IMR-90 (cell line): ENCODE results near the gene CD300C. TPM values are rescaled to one million over a fixed set of nuclear protein-coding genes. Genes with fewer than 3 reads are reported as not detected.

Experiments used
- ATAC-seq: fragments of 200-7000 bp; cut with Tn5 transposase; 2 replicates; pipeline ENCODE4 v1.9.1; 2020; ENCODE audit warnings: low read depth, mild to moderate bottlenecking, moderate library complexity
- BruUV-seq: library from RNA; stranded (reverse); fragments of 400-500 nt; replicated peaks from 2 replicates; lab custom pipeline; 2021; lab: Mats Ljungman, UMichigan
- CTCF ChIA-PET: fragments of 300-600 bp; formaldehyde crosslinking; extraction: SDS; loops from one replicate; lab custom pipeline; 2021; ENCODE audit warnings: antibody characterized with exemption; lab: Yijun Ruan, JAX
- POLR2A ChIA-PET: fragments of 300-600 bp; sonication (Branson Sonifier 250); formaldehyde crosslinking; loops from one replicate; lab custom pipeline; 2022; ENCODE audit warnings: antibody characterized with exemption; ENCODE audit not compliant: unreplicated experiment; lab: Charles Lee
- DNase-seq: peaks from one replicate; pipeline ENCODE4 v3.0.0; 2013
- H2AFZ ChIP-seq: replicated peaks from 2 replicates; pipeline ENCODE3; 2013; ENCODE audit warnings: low read length, mild to moderate bottlenecking; ENCODE audit not compliant: poor library complexity
- H2AK5ac ChIP-seq: 2 replicates; pipeline ENCODE4 v1.6.1; 2013; ENCODE audit warnings: low read depth, low read length, inconsistent platforms
- H2AK9ac ChIP-seq: replicated peaks from 2 replicates; pipeline ENCODE3; 2013; ENCODE audit warnings: mild to moderate bottlenecking, low read depth, low read length, moderate library complexity; ENCODE audit not compliant: poor library complexity
- H2BK120ac ChIP-seq: 2 replicates; pipeline ENCODE4 v1.6.1; 2013; ENCODE audit warnings: low read depth, low read length, inconsistent platforms
- H2BK15ac ChIP-seq: 3 replicates; pipeline ENCODE4 v1.6.1; 2013; ENCODE audit warnings: low read depth, low read length, inconsistent platforms
- H2BK20ac ChIP-seq: 2 replicates; pipeline ENCODE4 v1.6.1; 2013; ENCODE audit warnings: low read depth, mild to moderate bottlenecking, inconsistent platforms, low read length, moderate library complexity
- H2BK5ac ChIP-seq: 2 replicates; pipeline ENCODE4 v1.6.1; 2013; ENCODE audit warnings: mild to moderate bottlenecking, low read depth, low read length, inconsistent platforms; ENCODE audit not compliant: poor library complexity, severe bottlenecking
- H3K14ac ChIP-seq: replicated peaks from 2 replicates; pipeline ENCODE4 v1.6.1; 2013; ENCODE audit warnings: low read depth, low read length, inconsistent platforms
- H3K18ac ChIP-seq: 2 replicates; pipeline ENCODE4 v1.6.1; 2013; ENCODE audit warnings: low read depth, low read length, control low read depth
- H3K23ac ChIP-seq: 2 replicates; pipeline ENCODE4 v1.6.1; 2013; ENCODE audit warnings: low read depth, low read length, inconsistent platforms
- H3K27ac ChIP-seq: 2 replicates; pipeline ENCODE4 v1.5.1; 2013; ENCODE audit warnings: mild to moderate bottlenecking, control low read depth, low read length; ENCODE audit not compliant: insufficient read depth
- H3K27me3 ChIP-seq: 2 replicates; pipeline ENCODE4 v1.6.1; 2013; ENCODE audit warnings: low read length; ENCODE audit not compliant: control insufficient read depth, insufficient read depth
- H3K36me3 ChIP-seq: 2 replicates; pipeline ENCODE4 v1.6.1; 2013; ENCODE audit warnings: low read length, mixed read lengths; ENCODE audit not compliant: control insufficient read depth, insufficient read depth
- H3K4ac ChIP-seq: 2 replicates; pipeline ENCODE4 v1.6.1; 2013; ENCODE audit warnings: low read depth, low read length, inconsistent platforms
- H3K4me1 ChIP-seq: 2 replicates; pipeline ENCODE4 v1.6.1; 2013; ENCODE audit warnings: low read length, mixed read lengths; ENCODE audit not compliant: control insufficient read depth, insufficient read depth
- H3K4me2 ChIP-seq: 2 replicates; pipeline ENCODE4 v1.6.1; 2013; ENCODE audit warnings: low read depth, mild to moderate bottlenecking, control low read depth, low read length, moderate library complexity
- H3K4me3 ChIP-seq: 2 replicates; pipeline ENCODE4 v1.5.1; 2013; ENCODE audit warnings: low read depth, mild to moderate bottlenecking, control low read depth, low read length, moderate library complexity; ENCODE audit not compliant: insufficient read depth
- H3K56ac ChIP-seq: 2 replicates; pipeline ENCODE4 v1.6.1; 2013; ENCODE audit warnings: low read length, inconsistent platforms; ENCODE audit not compliant: insufficient read depth; ENCODE audit errors: extremely low read depth
- H3K79me1 ChIP-seq, 2 experiments: 2 replicates each; pipeline ENCODE4 v1.6.1; 2013; ENCODE audit warnings: low read length in 2 of 2, inconsistent platforms in 1 of 2, low read depth in 1 of 2
- H3K9ac ChIP-seq: 2 replicates; pipeline ENCODE4 v1.6.1; 2013; ENCODE audit warnings: low read depth, low read length, control low read depth
- H3K9me1 ChIP-seq: 2 replicates; pipeline ENCODE4 v1.6.1; 2013; ENCODE audit warnings: low read length, inconsistent platforms; ENCODE audit not compliant: insufficient read depth
- H3K9me3 ChIP-seq: 2 replicates; pipeline ENCODE4 v1.6.1; 2013; ENCODE audit warnings: low read length; ENCODE audit not compliant: control insufficient read depth, insufficient read depth
- H4K20me1 ChIP-seq: 2 replicates; pipeline ENCODE4 v1.6.1; 2013; ENCODE audit warnings: low read length, inconsistent platforms; ENCODE audit not compliant: insufficient read depth
- H4K5ac ChIP-seq: 2 replicates; pipeline ENCODE4 v1.6.1; 2013; ENCODE audit warnings: mild to moderate bottlenecking, low read depth, low read length, control low read depth
- H4K8ac ChIP-seq, 2 experiments: 2 replicates each; pipeline ENCODE4 v1.6.1; 2013; ENCODE audit warnings: low read depth in 2 of 2, low read length in 2 of 2, control low read depth in 1 of 2, inconsistent platforms in 1 of 2
- H4K91ac ChIP-seq: 2 replicates; pipeline ENCODE4 v1.6.1; 2013; ENCODE audit warnings: low read depth, low read length, inconsistent platforms; ENCODE audit not compliant: insufficient read depth
- CEBPB ChIP-seq: IDR thresholded peaks from 2 replicates; pipeline ENCODE4 v1.6.1; 2012; ENCODE audit warnings: low read depth, low read length, improper control_type of control experiment
- CHD1 ChIP-seq: IDR thresholded peaks from 2 replicates; pipeline ENCODE4 v1.6.1; 2012; ENCODE audit warnings: low read depth, low read length, improper control_type of control experiment
- CTCF ChIP-seq: conservative IDR thresholded peaks from 2 replicates; pipeline ENCODE4 v1.5.1; 2012; ENCODE audit warnings: mild to moderate bottlenecking, low read depth, low read length, improper control_type of control experiment
- MAFK ChIP-seq: IDR thresholded peaks from 2 replicates; pipeline ENCODE4 v1.6.1; 2012; ENCODE audit warnings: low read depth, low read length, improper control_type of control experiment
- RFX5 ChIP-seq: IDR thresholded peaks from 2 replicates; pipeline ENCODE4 v1.8.0; 2012; ENCODE audit warnings: low read depth, mild to moderate bottlenecking, low read length, moderate library complexity
- USF2 ChIP-seq: fragments of 150-350 bp; IDR thresholded peaks from 2 replicates; pipeline ENCODE4 v1.6.1; 2017; ENCODE audit warnings: mild to moderate bottlenecking, antibody characterized with exemption, low read length, low read depth
- WGBS, 2 experiments: methylation state at CpG; one replicate each; pipeline versions ENCODE4 v1.1.5 to v1.1.7; 2013; ENCODE audit warnings: missing lambda C conversion rate in 2 of 2; ENCODE audit not compliant: insufficient read length in 1 of 2; ENCODE audit errors: extremely low coverage in 2 of 2; 5-methylcytosine and 5-hydroxymethylcytosine counted together
- dilution Hi-C: fragments of 300-500 bp; cut with HindIII; formaldehyde crosslinking; loops from one replicate; pipeline ENCODE4 v1.14.3; 2018; ENCODE audit warnings: low sequenced_read_pairs; ENCODE audit not compliant: unreplicated experiment
- in situ Hi-C: fragments of 300-500 bp; cut with MboI; formaldehyde crosslinking; loops from 3 replicates; pipeline ENCODE4 v1.14.3; 2019; ENCODE audit warnings: low sequenced_read_pairs, inconsistent platforms, mixed read lengths
- intact Hi-C: fragments of 100-400 bp; cut with micrococcal nuclease; formaldehyde crosslinking; loops from 2 replicates; pipeline ENCODE4 v1.10.0; 2022
- polyA plus RNA-seq, 3 experiments: library from polyadenylated mRNA; depleted of rRNA; stranded (reverse); fragments of >200 nt; gene quantifications; 2 replicates each; pipeline ENCODE4 v1.2.3, GENCODE V29; 2012; ENCODE audit warnings: low replicate concordance in 1 of 3
- total RNA-seq: library from RNA; depleted of rRNA; stranded (reverse); fragments of >200 nt; gene quantifications from 2 replicates; pipeline ENCODE4 v1.2.3, GENCODE V29; 2012

The CD300C gene
- total and polyA plus RNA-seq, 2 of the 4 experiments (the other 2 are of a cell fraction), result not detected

- CTCF ChIA-PET, result no interaction called here
These were observed 25.0 kb downstream of the CD300C start for GRCh38 chr17:74520790-74521480.

More at GRCh38 chr17:74520790-74521480, 25.0 kb downstream of the CD300C start:
- Histone ChIP-seq H2AK9ac (no peak overlapping the region), H3K4me3 (no peak overlapping the region), H3K14ac (no peak overlapping the region), H3K18ac (no peak overlapping the region), H4K91ac (no peak overlapping the region), H3K23ac (no peak overlapping the region), H3K79me1 (no peaks in the 10 kb centered on the region), H2BK15ac (no peak overlapping the region), H2AFZ (no peak overlapping the region), H3K27ac (no peak overlapping the region), H4K8ac (no peak overlapping the region), H3K9ac (no peak overlapping the region), H4K5ac (no peak overlapping the region), H3K4ac (no peak overlapping the region), H3K27me3 (no peaks in the 10 kb centered on the region), H4K20me1 (no peaks in the 10 kb centered on the region), H2BK120ac (no peak overlapping the region), H3K9me3 (peaks cover 38% of the 10 kb centered on the region), H3K4me2 (no peak overlapping the region), H3K9me1 (no peaks in the 10 kb centered on the region), H3K4me1 (no peaks in the 10 kb centered on the region), H2AK5ac (no peak overlapping the region), H3K56ac (no peak overlapping the region), H2BK5ac (no peak overlapping the region), H3K36me3 (no peaks in the 10 kb centered on the region), H2BK20ac (no peak overlapping the region)
- 49% methylated on average over 6 of the region's 21 CpGs; no CpG with 5 or more reads in 1 of the 2 experiments for WGBS, 2 experiments
- DNase-seq (no peak), ATAC-seq (no peak)
- POLR2A ChIA-PET, result no interaction called here
- intact Hi-C loops (no loop called here), in situ Hi-C loops (no loop called here), dilution Hi-C loops (no loop called here)
- TF ChIP-seq MAFK (no peak), CHD1 (no peak), RFX5 (no peak), CEBPB (no peak), CTCF (no peak), USF2 (no peak)
- no TSS peak for BruUV-seq
